ENCODE measurements around the gene COMMD2.

Gene COMMD2

DNA sequence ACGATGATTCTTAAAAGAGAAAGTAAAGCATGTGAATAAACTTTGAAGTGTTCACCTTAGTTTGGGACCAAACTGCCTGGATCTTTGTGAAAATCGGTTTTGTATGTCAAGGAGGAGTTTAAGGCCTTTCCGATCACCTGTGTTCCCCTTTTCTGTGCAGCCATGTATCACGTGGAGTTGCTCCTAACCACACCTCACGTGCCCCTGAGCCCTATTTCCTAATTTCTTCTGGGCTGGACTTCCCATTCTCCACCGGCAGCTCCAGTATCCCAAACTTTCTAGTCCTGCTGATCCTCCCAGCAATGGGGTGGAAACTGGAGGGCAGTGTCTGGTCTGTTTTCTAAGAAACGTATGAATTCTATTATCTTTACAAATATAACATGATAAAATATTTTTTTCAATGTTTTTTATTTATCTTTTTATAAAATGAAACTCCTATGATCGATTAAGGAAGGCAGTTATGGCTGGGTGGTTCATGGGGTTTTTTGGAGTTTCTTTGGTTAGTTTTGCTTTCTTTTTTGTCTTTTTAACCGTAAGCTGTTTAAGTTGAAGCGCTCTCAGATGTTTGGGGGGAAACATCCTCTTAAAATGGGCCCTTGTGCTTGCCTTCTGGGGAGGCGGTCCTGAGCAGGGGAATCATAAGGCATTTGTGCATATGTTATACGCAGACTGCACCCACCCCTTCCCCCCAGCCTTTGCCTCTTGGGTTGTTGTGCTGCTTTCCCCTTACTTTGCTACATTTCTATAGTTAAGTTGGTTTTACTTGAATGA lies 50.9 kb downstream of the COMMD2 start:
- H3K4me3 ChIP-seq, result no peak overlapping the region
- intact Hi-C loops (cut with DNase I; ENCODE audit: low total_unique reads), result no loop called here
- no peaks in the 10 kb centered on the region for H3K27me3 ChIP-seq
- peaks cover 0 to 11% (median 7%) of the 10 kb centered on the region in 3 donors for H3K9me3 ChIP-seq
- H3K27ac ChIP-seq, result no peak overlapping the region
- H3K4me1 ChIP-seq, result no peaks in the 10 kb centered on the region
- TF ChIP-seq, protein P1, sequence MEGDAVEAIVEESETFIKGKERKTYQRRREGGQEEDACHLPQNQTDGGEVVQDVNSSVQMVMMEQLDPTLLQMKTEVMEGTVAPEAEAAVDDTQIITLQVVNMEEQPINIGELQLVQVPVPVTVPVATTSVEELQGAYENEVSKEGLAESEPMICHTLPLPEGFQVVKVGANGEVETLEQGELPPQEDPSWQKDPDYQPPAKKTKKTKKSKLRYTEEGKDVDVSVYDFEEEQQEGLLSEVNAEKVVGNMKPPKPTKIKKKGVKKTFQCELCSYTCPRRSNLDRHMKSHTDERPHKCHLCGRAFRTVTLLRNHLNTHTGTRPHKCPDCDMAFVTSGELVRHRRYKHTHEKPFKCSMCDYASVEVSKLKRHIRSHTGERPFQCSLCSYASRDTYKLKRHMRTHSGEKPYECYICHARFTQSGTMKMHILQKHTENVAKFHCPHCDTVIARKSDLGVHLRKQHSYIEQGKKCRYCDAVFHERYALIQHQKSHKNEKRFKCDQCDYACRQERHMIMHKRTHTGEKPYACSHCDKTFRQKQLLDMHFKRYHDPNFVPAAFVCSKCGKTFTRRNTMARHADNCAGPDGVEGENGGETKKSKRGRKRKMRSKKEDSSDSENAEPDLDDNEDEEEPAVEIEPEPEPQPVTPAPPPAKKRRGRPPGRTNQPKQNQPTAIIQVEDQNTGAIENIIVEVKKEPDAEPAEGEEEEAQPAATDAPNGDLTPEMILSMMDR (IDR thresholded peaks at IDR 0.05), result no peak
- H3K36me3 ChIP-seq, result peaks cover 0 to 6% (median 4%) of the 10 kb centered on the region in 3 donors
- no peak for DNase-seq
